Measurements from ENCODE around the gene PRKCE.

The PRKCE gene

DNA sequence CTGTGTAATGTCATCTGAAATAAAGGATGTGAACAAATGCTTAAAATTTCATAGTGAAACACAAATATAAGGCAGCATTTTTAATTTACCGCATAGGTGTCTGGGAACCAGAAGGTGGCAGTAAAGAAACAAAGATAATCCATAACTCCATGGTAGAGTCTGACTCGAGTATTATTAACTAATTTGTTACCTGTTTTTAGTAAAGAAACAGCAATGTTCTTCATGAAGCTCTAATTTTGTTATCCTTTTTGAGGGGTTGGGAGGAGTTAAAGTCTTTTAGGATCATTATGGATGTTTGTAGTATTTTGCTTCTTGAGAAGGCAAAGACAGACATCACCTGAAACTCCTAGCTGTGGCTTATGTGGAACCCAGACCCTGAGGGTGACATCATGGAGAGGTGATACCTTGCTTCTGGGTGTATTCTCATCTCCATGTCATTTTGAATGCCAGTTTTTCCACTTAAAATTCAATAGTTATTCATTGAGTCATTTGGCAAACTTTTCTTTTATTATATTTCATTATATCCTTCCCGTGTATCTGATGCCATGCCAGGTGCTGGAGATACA lies 359.5 kb downstream of the PRKCE start:
- Mint-ChIP-seq H3K4me3 (no peak overlapping the region), H3K4me1 (peaks cover 27% of the 10 kb centered on the region), H3K27ac (peak overlapping the region in 2 of 3 experiments; percentile 63 to 71), H3K9me3 (no peaks in the 10 kb centered on the region), H3K27me3 (ENCODE audit: low read depth) (no peaks in the 10 kb centered on the region), H3K36me3 (ENCODE audit: low read depth) (peaks cover 3% of the 10 kb centered on the region)
- TF ChIP-seq, protein P1, sequence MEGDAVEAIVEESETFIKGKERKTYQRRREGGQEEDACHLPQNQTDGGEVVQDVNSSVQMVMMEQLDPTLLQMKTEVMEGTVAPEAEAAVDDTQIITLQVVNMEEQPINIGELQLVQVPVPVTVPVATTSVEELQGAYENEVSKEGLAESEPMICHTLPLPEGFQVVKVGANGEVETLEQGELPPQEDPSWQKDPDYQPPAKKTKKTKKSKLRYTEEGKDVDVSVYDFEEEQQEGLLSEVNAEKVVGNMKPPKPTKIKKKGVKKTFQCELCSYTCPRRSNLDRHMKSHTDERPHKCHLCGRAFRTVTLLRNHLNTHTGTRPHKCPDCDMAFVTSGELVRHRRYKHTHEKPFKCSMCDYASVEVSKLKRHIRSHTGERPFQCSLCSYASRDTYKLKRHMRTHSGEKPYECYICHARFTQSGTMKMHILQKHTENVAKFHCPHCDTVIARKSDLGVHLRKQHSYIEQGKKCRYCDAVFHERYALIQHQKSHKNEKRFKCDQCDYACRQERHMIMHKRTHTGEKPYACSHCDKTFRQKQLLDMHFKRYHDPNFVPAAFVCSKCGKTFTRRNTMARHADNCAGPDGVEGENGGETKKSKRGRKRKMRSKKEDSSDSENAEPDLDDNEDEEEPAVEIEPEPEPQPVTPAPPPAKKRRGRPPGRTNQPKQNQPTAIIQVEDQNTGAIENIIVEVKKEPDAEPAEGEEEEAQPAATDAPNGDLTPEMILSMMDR (IDR thresholded peaks at IDR 0.05; ENCODE audit: unreplicated experiment in 3 of 3), result peak; percentile 58 to 82 (median 69)

DNA sequence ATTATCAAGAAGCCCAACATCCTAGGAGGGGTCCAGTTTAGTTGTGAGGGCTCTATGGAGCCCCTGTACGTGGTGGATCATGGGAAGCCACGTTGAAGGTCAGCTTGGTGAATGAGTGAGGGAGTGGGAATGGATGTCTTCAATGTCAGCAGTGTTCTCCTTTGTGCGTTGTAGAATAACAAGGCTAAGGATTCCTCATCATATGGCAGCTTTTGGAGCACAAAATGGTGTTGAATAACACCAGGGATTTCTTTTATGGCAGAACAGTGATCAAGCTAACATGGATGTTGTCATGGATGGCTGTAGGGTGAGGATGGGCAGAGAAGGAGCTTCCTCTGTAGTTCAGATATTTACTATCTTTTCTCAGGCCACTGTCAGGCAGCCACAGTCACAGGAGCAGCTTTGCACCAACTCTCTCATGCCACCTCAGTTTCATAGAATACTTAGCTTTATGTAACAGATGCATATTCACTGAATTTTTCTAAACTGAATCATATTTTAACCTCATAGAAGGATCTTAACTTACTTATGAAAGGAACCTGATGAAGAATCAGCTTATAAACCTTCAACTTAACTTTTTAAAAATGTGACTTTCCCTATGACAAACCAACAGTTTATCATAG lies 361.3 kb downstream of the PRKCE start:
- no peak overlapping the region for H3K4me3 Mint-ChIP-seq
- H3K9me3 Mint-ChIP-seq, result no peaks in the 10 kb centered on the region
- H3K4me1 Mint-ChIP-seq, result peaks cover 27% of the 10 kb centered on the region
- H3K27ac Mint-ChIP-seq, result no peak overlapping the region
- H3K36me3 Mint-ChIP-seq (ENCODE audit: low read depth), result peaks cover 4% of the 10 kb centered on the region
- H3K27me3 Mint-ChIP-seq (ENCODE audit: low read depth), result no peaks in the 10 kb centered on the region
- TF ChIP-seq, protein P1 (IDR thresholded peaks at IDR 0.05; ENCODE audit: unreplicated experiment in 3 of 3), result no peak

DNA sequence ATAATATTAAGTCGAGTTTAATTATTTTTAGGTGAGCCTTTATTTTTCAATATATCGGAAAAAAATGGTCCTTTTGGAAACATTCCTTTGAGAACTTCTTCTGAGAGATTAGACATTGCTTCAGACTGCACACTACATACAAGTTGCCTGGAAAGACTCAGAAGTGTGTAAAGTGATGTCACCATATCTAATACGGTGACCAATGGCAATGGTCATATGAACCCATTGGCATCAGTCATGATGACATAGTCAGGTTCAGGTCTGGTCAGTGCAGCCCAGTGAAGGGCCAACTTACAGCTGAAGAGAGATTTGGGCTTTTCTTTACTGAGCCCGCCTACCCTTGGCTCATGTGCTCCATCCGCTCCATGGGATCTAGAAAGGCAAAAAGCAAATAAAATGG lies 362.3 kb downstream of the PRKCE start:
- no peak overlapping the region for H3K4me3 Mint-ChIP-seq
- peaks cover 4% of the 10 kb centered on the region for H3K36me3 Mint-ChIP-seq (ENCODE audit: low read depth)
- no peak overlapping the region for H3K27ac Mint-ChIP-seq
- H3K27me3 Mint-ChIP-seq (ENCODE audit: low read depth), result no peaks in the 10 kb centered on the region
- TF ChIP-seq, protein P1 (IDR thresholded peaks at IDR 0.05; ENCODE audit: unreplicated experiment in 3 of 3), result no peak
- peaks cover 26% of the 10 kb centered on the region for H3K4me1 Mint-ChIP-seq
- H3K9me3 Mint-ChIP-seq, result no peaks in the 10 kb centered on the region

DNA sequence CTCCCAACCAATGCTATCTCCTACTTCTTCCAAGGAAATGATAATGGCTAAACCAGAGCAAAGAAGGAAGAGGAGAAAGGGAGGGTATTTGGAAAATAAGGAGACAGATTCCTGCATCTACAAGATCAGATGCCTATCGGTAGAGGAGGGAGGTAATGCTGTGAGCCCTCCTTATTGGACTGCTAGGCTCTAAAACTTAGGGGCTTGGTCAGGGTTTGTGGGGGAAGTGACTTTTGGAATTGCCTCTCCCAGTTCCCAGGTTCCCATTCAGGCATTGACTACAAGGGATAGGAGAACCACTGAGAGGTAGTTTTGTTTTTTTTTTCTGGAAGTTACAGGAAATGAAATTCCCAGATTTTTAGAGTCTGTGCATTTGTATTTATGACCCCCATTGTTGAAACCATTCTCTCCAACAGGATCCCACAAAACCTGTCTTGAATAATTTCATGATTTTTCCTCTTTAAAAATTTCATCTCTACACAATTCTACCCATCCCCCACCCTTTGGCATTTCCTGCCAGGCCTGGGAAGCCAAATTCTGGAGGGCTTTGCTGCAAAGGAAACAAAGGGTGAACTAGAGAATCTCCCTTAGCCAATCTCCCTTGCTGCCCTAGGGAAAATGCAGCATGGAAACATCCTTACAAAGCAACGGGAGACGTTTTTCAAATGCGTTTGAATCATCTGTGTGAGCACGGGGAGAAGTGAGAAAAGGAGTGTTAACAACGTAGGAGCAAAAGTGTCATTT lies 363.6 kb downstream of the PRKCE start:
- Mint-ChIP-seq H3K27me3 (ENCODE audit: low read depth) (no peaks in the 10 kb centered on the region), H3K36me3 (ENCODE audit: low read depth) (peaks cover 4% of the 10 kb centered on the region), H3K9me3 (no peaks in the 10 kb centered on the region), H3K4me1 (peaks cover 17% of the 10 kb centered on the region), H3K4me3 (no peak overlapping the region), H3K27ac (peak overlapping the region; percentile 56 to 89 (median 73))
- TF ChIP-seq, protein P1 (IDR thresholded peaks at IDR 0.05; ENCODE audit: unreplicated experiment in 3 of 3), result no peak

DNA sequence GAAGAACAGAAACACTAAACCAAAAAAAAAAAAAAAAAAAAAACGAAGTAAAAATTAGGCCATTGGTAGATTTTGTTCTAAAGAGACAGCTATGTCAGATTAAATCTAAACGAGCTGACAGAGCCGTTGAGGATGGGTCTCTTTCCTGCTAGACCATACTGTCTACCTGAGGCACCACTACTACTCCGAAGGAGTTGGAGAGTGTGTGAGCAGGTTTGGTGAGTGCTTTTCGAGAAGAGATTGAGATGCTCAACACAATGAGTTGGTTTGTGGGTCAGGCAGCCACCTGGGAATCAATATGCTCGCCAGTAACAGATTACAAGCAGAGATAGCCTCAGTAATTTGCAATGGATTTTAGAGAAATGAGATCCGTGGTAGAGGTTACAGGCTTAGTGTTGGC lies 364.2 kb downstream of the PRKCE start:
- TF ChIP-seq, protein P1 (IDR thresholded peaks at IDR 0.05; ENCODE audit: unreplicated experiment in 3 of 3), result no peak
- Mint-ChIP-seq H3K9me3 (no peaks in the 10 kb centered on the region), H3K27me3 (ENCODE audit: low read depth) (no peaks in the 10 kb centered on the region), H3K27ac (peak overlapping the region; percentile 73 to 89 (median 73)), H3K36me3 (ENCODE audit: low read depth) (peaks cover 4% of the 10 kb centered on the region), H3K4me1 (peaks cover 16% of the 10 kb centered on the region), H3K4me3 (no peak overlapping the region)

All from nephron (organoid).